Activated CD4-positive, alpha-beta T cell treated with anti-CD3 and anti-CD28 coated beads, Interleukin-2, Interleukin-4, amounts not matched to agents 100 ng/mL and 50 ng/mL, durations not matched to agents 16 hours and 8 hours (primary cell): ENCODE measurements around the gene LSM12.

Experiments used
- DNase-seq: peaks from one replicate; pipeline ENCODE4 v3.0.0-alpha.2; 2020; ENCODE audit warnings: low spot score

Gene LSM12

DNA sequence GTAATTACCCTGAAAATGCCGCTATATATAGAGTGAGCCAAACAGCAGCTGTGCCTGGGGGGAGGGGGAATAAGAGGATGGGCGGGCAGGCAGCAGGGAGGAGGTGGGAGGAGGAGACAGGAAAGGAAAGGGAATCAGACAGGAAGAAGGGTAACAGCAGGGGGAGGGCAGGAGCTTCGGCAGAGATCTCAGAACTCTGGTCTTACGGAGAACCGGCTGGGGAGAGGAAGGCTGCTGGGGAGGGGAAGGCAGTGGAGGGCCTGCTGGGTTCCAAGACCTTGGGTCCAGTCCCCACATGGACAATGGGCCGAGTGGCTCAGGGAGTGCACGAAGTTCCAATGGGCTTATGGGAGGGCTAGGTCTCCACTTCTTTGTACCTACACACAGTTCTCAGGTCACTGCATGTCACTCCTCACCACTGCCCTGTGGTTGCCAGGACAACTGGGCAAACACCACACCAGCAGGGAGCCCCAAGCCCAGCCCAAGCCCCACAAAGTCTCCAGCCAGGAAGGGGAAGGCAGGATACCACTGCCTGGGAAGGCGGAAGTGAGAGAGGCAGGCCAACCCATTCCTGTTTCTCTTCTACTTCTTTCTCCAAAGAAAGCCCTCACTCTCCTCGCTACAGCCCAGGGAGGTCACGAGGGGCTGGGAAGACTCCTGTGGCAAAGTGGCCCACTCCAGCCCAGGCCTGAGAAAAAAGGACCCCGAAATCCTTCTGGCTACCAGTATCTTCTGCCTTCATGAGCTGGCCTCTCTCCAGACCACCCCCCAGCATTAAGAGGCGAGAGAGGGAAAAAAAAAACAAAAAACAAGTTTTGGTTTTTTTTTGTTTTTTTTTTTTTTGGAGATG lies 29.4 kb upstream of the LSM12 start:
- no peak for DNase-seq

DNA sequence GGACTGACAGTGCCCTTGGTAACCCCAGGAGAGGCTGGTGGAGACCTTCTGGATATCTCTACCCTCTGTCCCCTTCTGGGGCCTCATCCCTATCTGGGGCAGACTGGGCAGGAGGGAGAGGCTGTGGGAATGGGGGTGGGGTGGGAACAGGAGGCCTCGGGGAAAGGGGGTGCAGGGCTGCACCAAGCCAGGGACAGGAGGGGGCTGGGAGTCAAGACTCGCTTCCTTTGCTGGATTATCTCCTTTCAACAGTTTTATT lies 28.8 kb upstream of the LSM12 start:
- no peak for DNase-seq

DNA sequence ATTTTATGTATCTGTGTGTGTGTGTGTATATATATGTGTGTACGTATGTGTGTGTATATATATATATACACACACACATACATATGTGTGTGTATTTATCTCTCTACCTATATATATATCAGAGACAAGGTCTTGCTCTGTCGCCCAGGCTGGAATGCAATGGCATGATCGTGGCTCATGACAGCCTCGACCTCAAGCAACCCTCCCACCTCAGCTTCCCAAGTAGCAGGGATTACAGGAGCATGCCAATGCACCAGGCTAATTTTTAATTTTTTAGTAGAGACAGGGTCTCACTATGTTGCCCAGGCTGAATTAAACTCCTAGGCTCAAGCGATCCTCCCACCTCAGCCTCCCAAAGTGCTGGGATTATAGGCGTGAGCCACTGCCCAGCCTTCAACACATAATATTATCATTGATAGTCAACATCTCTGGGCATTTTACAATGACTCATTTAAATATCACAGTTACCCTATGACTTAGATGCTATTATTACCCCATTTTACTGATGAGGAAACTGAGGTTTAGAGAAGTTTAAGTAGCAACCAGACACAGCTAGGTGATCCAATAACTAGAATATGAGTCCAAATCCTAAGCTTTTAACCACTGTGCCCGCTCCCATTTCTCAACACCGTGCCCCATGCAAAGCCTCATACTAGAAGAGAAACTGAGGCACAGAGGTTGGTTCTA lies 28.4 kb upstream of the LSM12 start:
- DNase-seq = no peak

DNA sequence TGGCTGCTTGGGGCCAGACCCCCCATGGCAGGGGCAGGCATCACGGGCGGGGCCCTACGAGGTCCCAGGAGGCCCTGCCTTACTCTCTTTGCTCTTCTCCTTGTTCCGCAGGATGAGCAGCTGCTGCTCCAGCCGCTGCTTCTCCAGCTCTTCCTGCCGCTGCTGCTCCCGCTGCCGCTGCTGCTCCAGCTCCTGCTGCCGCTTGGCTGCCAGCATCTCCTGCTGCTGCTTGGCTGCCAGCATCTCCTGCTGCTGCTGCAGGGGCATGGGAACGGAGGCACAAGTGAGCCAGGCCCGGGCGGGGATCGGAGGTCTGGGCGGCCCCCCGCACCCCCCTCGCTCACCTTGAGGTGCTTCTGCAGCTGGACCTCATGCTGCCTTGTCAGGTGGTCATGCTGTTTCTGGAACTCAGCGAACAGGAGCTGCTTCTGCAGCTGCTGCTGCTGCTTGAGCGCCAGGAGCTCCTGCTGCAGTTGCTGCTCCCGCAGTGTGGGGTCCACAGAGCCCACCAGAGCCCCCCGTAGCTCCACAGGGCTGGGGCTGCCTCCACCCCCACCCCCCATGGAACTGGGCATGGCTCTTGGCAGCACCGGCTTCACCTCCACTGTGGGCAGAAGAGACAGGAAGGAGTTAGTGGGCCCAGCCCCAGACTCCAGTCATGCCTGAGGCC lies 26.9 kb upstream of the LSM12 start:
- DNase-seq = no peak

DNA sequence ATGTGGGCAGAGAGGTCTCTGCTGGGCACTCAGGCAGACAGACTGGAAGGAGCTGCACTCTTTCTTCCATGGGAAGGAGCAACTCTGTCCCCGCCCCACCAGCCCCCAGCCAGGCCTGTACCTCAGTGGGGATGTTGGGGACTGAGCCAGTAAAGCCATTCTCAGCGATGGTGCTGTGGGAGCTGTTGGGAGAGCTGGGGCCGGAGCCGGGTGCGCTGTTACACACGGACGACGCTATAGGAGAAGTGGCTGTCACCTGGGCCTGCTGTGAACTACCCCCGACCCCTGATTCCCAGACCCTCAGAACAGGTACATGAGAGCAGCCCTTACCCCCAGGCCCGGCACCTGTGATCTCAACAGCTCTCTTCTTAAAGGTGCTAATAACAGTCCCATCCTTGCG lies 25.6 kb upstream of the LSM12 start:
- DNase-seq = no peak

DNA sequence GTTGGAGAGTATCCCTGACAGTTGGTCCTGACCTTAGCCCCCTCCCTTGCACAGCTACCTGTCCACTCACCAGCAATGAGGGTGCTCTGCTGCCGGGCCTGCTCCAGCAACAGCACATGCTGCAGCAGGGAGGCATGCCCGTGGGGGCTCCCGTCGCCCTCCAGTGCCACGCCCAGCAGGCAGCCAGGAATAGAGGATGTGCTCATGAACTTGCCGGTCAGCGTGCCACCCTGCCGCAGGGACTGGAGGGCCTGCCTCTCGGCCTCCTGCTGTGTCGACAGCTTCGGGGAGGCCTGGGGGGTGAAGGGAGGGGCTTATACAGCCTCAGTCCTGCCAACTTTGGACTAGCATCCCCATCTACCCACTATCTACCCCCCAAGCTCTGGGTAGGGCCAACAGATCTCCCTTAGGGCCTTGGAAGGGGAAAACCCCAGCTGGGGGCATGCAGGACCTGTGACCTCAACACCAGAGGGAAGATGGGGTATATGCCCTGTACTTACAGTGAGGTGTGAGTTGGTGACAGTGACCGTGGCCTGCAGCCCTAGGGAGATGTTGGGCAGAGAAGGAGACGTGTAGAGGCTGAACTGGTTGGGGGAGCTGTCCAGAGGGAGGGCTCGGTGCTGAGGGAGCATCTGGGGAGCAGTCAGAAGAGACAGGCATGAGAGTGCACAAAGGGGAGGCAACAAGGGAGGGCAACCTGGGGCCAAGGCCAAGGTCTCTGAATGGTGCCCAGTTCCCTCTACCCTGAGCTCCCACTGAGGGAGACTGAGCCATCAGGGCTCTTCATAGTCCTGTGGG lies 24.9 kb upstream of the LSM12 start:
- no peak for DNase-seq

DNA sequence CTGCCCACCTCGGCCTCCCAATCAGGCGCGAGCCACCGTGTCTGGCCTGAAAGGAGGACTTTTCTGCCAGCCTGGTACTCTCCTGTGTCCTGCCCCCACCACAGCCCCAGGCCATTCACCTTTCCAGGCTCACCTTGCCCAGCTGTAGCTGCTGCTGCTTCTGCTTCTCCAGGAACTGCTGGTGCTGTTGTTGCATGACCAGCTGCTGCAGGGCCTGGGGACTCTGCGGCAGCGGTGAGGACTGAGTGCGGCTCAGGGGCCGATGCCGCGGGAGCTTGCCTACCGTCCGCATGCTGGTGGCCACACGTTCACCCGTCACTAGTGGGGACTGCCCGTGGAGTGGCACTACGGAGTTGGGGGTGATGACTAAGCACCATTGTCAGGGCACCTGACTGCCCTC lies 21.8 kb upstream of the LSM12 start:
- no peak for DNase-seq

DNA sequence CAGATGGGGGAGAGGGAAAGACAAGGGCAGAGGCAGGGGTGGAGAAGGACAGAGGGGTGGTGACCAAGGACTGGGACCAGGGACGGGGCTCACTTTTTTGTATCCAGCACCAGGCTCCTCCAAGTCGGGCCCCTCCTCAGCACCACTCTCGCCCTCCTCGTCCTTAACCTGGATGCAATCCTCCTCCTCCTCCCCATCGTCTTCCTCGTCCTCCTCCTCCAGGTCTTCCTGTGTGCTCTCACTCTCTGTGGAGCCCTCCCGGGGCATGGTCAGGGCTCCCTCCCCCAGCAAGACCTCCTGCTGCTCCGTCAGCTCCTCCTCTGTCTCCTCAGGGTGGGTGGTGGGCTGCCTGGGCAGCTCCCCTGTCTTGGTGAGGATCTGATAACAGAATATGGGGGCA lies 20.8 kb upstream of the LSM12 start:
- no peak for DNase-seq

DNA sequence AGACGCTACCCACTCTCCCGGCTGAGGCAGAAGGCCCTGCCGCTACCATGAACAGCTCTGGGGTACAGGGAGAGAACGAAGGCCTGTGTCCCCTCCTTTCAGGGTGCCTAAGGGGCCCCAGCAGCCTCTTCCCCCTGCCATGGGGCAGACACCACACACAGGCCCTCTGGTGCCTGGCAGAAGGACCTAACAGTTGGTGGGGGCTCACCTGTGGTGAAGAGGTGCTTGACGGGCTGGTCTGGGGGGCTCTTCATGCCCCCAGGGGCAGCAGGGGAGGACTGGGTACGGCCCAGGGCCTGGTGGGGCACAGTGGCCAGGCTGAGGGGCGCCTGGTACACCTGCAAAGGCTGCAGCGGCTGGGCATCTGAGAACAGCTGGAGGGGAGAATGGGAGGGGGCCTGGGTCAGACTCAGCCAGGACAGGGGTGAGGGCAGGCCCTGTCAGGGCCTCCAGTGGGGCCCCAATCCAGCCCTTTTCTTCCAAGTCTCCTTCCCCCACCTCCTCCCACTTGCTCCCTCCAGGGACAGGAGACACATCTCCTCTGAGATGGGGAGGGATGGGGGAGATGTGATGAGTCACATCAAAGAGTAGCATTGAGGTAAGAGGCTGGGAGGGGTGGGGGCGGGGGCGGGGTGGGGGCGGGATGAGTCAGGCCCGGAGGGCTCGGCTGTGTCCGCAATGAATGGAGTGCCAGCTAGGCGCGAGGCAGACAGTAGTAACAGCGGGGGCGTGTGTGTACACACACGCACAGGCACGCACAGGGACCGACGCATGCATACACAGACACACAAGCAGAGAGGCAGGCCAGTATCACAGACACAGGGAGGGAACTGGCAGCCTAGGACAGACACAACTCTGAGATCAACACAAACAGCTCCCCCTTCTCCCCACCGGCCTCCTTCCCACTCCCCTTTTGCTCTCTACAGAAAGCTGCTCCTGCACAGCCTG lies 20.2 kb upstream of the LSM12 start:
- peak; percentile 53 for DNase-seq

DNA sequence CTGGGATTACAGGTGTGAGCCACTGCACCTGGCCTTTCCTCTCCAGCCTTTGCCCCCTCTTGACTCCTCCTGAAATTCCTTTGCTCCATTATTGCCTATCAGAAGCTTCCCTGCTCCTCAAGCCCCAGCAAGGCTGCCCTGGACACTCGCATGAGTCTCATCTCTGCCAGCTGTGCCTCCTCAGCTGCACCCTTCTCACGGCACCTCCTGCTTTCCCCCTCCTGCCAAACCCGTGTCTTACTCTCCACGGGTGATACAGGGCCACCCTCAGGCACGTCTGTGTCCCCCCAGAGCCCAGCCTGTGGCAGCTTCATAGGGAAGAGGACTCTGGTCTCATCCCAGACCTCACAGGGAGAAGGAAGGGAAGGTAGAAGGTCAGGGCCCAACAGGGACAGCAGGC lies 19.4 kb upstream of the LSM12 start:
- DNase-seq = no peak

DNA sequence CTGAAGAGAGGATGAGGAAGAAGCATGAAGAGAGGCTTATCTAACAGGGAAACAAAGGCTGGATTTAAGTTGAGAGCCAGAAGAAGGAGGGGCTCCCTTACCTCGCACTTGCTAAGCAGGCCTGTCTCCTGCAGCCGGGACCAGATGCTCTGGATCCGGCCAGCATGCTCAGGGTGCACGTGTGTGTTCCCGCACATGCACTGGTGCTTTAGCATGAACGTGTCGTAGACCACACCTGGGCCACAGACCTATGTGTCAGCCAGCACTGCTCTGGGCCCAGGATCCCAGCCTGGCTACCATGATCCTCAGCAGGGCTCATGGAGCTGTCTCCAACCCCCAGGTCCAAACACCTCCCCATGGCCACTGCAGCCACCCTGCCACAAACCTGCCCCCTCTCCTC lies 18.4 kb upstream of the LSM12 start:
- no peak for DNase-seq

DNA sequence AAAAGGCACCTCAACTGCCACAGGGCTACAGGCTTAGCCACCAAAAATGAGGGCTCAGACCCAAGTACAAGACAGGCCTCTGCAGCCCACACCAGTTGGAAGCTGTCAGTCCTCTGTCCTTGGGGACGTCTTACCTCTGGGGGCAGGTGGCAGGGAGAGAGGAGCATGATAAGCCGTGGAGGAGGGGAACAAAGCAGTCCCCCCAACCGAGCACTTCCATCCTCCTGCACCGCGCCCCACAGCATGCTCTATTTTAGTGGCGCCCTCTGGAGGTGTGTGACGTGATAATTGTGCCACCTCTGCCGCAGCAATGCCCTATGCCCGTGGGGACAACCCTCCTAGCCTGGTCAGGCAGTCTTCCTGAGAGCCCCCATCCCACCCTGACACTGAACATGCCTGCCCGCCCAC lies 17.7 kb upstream of the LSM12 start:
- peak; percentile 39 for DNase-seq

DNA sequence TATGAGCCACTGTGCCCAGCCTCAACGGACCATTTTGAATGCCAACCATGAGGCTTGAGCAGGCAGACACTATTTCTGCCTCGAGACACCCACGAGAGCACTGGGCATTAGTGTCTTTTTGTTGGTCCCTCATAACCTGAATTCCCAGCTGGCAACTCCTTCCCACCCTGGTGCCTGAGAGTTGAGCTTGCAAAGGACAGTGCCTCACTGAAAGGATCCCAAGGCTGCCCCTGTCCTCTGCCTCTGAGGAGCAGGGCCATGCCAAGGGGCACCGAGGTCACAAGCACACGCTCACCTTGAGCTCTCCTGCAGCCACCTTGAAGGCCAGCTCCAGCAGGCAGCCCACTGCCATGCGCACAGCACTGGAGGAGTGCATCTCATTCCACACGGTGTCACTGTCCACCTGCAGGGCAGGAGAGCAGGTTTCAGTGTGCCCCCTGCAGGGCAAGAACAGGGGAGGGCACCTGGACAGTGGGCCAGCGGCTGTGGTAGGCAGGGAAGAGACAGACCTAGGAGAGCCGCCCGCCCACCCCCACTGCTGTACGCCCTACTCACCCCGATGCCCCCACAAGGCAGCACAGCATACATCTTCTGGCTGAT lies 16.9 kb upstream of the LSM12 start:
- DNase-seq = no peak

DNA sequence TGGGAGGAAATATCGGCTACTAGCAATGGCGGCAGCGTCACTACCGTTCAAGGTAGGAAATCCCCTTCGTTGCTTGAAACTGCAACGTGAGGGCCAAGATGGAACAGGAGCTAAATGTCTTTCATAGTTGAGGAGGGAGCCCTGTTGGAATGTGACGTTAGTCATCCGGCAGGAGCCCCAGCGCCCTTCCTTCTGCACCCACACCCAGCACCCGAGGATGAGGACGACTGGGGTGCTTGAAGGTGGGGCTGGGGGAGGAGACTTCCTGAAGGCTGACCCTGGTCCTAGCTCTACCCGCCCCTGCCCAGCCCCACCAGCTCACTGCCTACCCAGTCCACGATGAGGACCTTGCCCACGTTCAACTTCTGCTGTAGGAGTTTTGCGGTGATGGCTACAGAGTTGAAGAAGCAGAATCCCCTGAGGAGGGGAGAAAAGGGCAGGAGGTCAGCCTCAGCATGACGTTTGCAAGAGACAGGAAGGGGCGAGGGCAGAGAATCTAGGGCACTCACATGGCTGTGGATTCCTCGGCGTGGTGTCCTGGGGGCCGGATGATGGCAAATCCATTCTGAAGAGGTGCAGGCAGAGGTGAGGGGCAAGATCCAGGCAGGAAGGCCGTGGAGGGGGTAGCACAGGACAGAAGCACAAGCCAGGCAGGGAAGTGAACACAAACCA lies 15.9 kb upstream of the LSM12 start:
- no peak for DNase-seq

DNA sequence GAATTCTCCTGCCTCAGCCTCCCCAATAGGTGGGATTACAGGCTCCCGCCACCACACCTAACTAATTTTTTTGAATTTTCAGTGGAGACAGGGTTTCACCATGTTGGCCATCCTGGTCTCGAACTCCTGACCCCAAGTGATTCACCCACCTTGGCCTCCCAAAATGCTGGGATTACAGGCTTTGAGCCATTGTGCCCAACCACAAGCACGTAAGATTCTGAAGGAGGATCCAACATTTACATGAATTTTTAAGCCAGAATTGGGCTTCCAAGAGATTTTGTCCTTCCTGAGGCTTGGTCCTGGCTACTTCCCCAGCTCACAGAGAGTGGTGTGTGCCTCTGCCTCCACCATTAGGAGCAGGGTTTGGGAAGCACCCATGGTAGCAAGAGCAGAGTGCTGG lies 15.2 kb upstream of the LSM12 start:
- no peak for DNase-seq

DNA sequence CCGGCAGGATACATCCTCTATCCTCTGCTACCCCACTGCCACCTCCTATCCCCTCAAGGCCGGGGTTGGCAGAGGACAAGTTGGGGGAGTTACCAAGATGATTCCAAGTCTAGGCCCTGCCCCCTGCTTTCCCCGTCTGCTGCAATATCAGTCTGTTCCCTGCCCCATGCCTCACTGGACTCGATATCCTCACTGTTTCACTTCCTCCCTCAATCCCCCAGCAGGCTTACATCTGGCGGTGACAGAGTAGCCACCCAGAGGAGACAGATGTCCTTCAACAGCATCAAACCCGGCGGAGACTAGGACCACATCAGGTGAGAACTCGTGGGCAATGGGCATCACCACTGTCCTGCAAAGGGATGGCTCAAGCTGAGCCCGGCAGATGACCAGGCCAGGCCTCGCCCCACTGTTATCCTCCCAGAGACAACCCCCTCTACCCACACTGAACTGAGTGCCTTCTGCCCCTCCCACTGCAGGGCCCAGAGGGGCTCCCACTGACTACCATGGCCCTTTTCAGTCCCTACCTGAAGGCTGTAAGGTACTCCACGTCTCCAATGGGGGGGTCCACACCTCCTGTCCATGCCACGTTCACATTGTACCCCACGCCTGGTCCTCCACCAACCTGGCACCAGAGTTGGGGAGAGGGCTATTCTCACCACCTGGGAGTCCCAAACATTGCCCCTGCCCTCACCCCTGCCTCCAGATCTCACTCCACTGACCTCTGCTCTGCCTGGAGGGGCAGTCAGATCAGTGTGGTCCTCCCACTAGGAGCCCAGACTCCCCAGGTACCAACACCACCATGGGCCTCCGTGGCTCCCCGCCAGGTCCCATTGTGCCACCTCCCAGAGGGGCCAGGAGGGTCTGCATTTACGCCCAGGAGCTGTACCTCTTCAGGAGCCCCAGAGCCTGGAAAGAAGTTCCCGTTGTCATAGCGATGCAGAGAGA lies 13.7 kb upstream of the LSM12 start:
- no peak for DNase-seq

DNA sequence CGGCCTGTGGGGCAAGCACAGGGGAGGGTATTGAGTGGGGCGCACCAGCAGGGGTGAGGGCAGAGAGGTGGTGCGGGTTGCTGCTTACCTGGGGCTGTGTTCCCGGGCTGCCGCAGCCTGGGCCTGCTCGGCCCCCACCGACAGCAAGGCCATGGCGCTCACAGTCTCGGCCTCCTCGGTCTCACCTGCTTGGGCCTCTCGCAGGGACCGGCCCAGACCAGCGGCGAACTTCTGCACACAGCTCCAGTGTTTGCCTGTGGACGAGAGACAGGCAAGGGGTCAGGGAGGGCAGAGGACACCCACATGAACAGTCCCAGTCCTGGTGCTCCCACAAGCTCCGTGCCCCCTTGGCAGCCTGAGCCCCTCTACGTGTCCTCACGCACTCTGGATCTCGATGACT lies 11.9 kb upstream of the LSM12 start:
- DNase-seq = no peak

DNA sequence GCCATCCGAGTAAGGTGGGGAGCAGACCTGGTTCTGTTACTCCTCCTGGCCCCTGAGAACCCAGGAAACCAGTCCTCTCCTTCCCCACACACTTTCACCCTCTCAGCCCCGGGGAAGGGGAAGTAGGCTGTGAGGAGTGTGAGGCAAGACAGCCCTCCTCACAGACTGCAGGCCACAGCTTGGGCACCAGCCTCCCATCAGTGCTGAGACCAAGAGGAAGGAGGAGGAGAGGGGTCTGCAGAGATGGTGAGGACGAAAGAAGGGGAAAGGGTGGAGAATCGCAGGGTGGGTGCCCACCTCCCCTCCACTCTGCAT lies 11.1 kb upstream of the LSM12 start:
- DNase-seq = no peak
